ENCODE measurements around the gene FOXK2. TPM values are rescaled to one million over a fixed set of nuclear protein-coding genes. Genes with fewer than 3 reads are reported as not detected.
A peak's percentile ranks its signal among the peaks of the same experiment; 100 is the strongest.

Gene FOXK2
- total RNA-seq, 2 experiments from 2014 or later: 76.2 to 144 TPM

DNA sequence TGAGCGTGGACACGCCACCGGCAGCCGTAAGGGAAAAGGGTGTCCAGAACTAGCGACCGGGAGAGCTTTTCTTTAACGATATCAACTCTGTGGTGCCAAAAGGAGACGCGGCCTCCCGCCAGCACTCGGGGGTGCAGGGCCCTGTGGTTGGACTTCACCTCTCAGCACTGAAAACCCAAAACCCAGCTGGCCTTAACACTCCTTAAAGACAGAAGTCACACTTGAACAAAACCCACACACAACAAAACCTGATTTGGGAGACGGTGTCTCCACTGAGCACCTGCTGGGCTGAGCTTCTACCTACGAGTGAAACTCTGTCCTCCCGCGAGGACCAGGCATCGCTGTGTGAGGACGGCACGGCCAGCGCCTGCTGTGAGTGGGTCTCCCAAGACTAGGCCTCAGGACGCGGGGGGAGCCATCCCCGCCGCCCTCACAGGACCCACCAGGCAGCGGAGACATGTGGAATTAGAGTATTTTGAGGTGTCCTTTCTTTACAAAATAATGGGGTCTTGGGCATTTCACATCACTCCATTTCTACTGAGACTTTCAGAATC lies 82.0 kb downstream of the FOXK2 start:
- Histone ChIP-seq H3K36me3 (ENCODE audit: insufficient read depth, low read length) (peaks cover 97% of the 10 kb centered on the region), H3K9me3 (ENCODE audit: low read length) (no peaks in the 10 kb centered on the region), H3K79me2 (ENCODE audit: insufficient read depth, low read depth, low read length) (no peaks in the 10 kb centered on the region), H3K4me2 (ENCODE audit: low read length) (no peak overlapping the region), H3K9me2 (ENCODE audit: insufficient read depth, low read length) (no peaks in the 10 kb centered on the region), H3K4me1 (ENCODE audit: insufficient read depth, low read length, poor library complexity, severe bottlenecking) (peaks cover 6% of the 10 kb centered on the region), H3K4me3 (ENCODE audit: low read depth, low read length, poor library complexity, severe bottlenecking) (no peak overlapping the region), H3K27ac (ENCODE audit: low read depth, low read length, poor library complexity, severe bottlenecking) (no peak overlapping the region), H4K20me1 (ENCODE audit: insufficient read depth, low read length) (no peaks in the 10 kb centered on the region), H2AFZ (ENCODE audit: low read length) (no peak overlapping the region)
- no peak for DNase-seq (ENCODE audit: low spot score)
- TF ChIP-seq, protein P1, sequence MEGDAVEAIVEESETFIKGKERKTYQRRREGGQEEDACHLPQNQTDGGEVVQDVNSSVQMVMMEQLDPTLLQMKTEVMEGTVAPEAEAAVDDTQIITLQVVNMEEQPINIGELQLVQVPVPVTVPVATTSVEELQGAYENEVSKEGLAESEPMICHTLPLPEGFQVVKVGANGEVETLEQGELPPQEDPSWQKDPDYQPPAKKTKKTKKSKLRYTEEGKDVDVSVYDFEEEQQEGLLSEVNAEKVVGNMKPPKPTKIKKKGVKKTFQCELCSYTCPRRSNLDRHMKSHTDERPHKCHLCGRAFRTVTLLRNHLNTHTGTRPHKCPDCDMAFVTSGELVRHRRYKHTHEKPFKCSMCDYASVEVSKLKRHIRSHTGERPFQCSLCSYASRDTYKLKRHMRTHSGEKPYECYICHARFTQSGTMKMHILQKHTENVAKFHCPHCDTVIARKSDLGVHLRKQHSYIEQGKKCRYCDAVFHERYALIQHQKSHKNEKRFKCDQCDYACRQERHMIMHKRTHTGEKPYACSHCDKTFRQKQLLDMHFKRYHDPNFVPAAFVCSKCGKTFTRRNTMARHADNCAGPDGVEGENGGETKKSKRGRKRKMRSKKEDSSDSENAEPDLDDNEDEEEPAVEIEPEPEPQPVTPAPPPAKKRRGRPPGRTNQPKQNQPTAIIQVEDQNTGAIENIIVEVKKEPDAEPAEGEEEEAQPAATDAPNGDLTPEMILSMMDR (conservative IDR thresholded peaks at IDR 0.05; ENCODE audit: low read length): no peak
- TF ChIP-seq EZH2phosphoT487 (IDR thresholded peaks at IDR 0.05; ENCODE audit: borderline replicate concordance, low read depth, low read length): no peak
- ChIA-PET POLR2A (interaction anchor here (0.8 kb wide), 1 partner anchor 20 kb away, joined by 4 read pairs; no protein-coding TSS in a partner anchor), CTCF (ENCODE audit: unreplicated experiment) (no interaction called here)
- TSS peak; percentile 54 for BruUV-seq (replicated peaks)
- intact Hi-C loops (cut with micrococcal nuclease; ENCODE audit: unreplicated experiment): no loop called here

DNA sequence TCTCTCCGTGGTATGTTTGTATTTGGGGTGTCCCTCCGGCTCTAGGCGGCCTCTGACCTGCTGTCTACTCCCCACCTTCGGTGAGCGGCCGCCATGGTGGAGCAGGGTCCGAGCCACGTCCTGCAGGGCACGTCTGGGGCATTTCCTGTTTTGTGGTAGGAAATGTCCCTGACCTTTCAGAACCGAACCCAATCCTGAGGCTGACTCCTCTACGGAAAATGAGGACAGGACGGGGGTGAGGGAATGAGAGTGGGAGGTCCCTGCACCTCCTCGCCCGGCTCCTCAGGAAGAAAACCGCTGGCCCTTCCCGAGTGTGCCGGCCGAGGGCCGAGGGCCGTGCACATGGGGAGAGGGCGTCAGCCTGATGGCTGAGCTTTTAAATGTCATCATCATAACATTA lies 83.0 kb downstream of the FOXK2 start:
- ChIA-PET CTCF (ENCODE audit: unreplicated experiment) (no interaction called here), POLR2A (interaction anchor here (0.8 kb wide), 1 partner anchor 19 kb away, joined by 4 read pairs; no protein-coding TSS in a partner anchor)
- H3K27ac ChIP-seq (ENCODE audit: low read depth, low read length, poor library complexity, severe bottlenecking): no peak overlapping the region
- TF ChIP-seq, protein P1 (conservative IDR thresholded peaks at IDR 0.05; ENCODE audit: low read length): no peak
- no peak for TF ChIP-seq EZH2phosphoT487 (IDR thresholded peaks at IDR 0.05; ENCODE audit: borderline replicate concordance, low read depth, low read length)
- H3K9me3 ChIP-seq (ENCODE audit: low read length): no peaks in the 10 kb centered on the region
- no peaks in the 10 kb centered on the region for H4K20me1 ChIP-seq (ENCODE audit: insufficient read depth, low read length)
- no peak overlapping the region for H2AFZ ChIP-seq (ENCODE audit: low read length)
- H3K36me3 ChIP-seq (ENCODE audit: insufficient read depth, low read length): peaks cover 92% of the 10 kb centered on the region
- no peak overlapping the region for H3K4me3 ChIP-seq (ENCODE audit: low read depth, low read length, poor library complexity, severe bottlenecking)
- intact Hi-C loops (cut with micrococcal nuclease; ENCODE audit: unreplicated experiment): no loop called here
- no peaks in the 10 kb centered on the region for H3K9me2 ChIP-seq (ENCODE audit: insufficient read depth, low read length)
- DNase-seq (ENCODE audit: low spot score): no peak
- BruUV-seq (replicated peaks): no TSS peak
- H3K79me2 ChIP-seq (ENCODE audit: insufficient read depth, low read depth, low read length): no peaks in the 10 kb centered on the region
- H3K4me2 ChIP-seq (ENCODE audit: low read length): no peak overlapping the region
- H3K4me1 ChIP-seq (ENCODE audit: insufficient read depth, low read length, poor library complexity, severe bottlenecking): peaks cover 6% of the 10 kb centered on the region

DNA sequence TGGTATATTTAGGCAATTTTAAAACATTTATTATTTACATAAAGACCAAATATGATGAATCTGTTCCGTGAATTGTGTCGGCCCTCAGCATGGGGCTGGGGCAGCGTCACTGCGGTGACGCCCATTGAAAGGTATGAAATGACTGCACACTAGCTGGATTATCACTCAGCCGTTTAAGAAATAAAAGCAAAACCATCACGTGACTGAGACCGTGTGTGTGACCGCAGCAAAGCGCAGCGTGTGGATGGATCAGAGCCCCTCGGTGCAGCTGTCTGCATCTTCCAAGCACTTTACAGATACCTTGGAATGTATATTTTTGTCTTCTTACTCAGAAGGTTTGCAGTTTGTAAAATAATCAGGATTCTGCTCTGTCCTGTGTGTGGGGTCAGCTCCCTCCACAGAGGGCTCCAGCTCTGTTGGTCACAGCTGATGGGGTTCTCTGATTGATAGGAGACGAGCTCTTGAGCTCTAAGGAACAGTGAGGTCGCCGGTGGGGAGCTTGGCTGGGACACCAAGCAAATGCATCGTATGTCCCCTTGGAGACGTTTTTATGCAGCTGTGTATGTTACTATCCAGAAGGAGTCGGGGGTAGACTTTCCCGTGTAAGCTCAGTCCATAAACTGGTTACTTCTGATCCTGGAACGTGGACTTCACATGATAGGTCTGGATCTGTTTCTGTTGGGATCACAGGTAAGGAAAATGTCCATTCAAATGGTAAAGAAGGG lies 83.6 kb downstream of the FOXK2 start:
- Histone ChIP-seq H3K4me2 (ENCODE audit: low read length) (no peak overlapping the region), H4K20me1 (ENCODE audit: insufficient read depth, low read length) (no peaks in the 10 kb centered on the region), H3K36me3 (ENCODE audit: insufficient read depth, low read length) (peaks cover 93% of the 10 kb centered on the region), H3K79me2 (ENCODE audit: insufficient read depth, low read depth, low read length) (no peaks in the 10 kb centered on the region), H3K9me2 (ENCODE audit: insufficient read depth, low read length) (no peaks in the 10 kb centered on the region), H2AFZ (ENCODE audit: low read length) (no peak overlapping the region), H3K9me3 (ENCODE audit: low read length) (no peaks in the 10 kb centered on the region), H3K27ac (ENCODE audit: low read depth, low read length, poor library complexity, severe bottlenecking) (no peak overlapping the region), H3K4me1 (ENCODE audit: insufficient read depth, low read length, poor library complexity, severe bottlenecking) (peaks cover 6% of the 10 kb centered on the region), H3K4me3 (ENCODE audit: low read depth, low read length, poor library complexity, severe bottlenecking) (no peak overlapping the region)
- no peak for DNase-seq (ENCODE audit: low spot score)
- ChIA-PET CTCF (ENCODE audit: unreplicated experiment) (no interaction called here), POLR2A (interaction anchor here (0.7 kb wide), 1 partner anchor 29 kb away, joined by 3 read pairs; no protein-coding TSS in a partner anchor)
- TF ChIP-seq EZH2phosphoT487 (IDR thresholded peaks at IDR 0.05; ENCODE audit: borderline replicate concordance, low read depth, low read length): no peak
- TF ChIP-seq, protein P1 (conservative IDR thresholded peaks at IDR 0.05; ENCODE audit: low read length): no peak
- intact Hi-C loops (cut with micrococcal nuclease; ENCODE audit: unreplicated experiment): no loop called here
- BruUV-seq (replicated peaks): no TSS peak
